ENCODE results near the gene ADGRF1.

DNA sequence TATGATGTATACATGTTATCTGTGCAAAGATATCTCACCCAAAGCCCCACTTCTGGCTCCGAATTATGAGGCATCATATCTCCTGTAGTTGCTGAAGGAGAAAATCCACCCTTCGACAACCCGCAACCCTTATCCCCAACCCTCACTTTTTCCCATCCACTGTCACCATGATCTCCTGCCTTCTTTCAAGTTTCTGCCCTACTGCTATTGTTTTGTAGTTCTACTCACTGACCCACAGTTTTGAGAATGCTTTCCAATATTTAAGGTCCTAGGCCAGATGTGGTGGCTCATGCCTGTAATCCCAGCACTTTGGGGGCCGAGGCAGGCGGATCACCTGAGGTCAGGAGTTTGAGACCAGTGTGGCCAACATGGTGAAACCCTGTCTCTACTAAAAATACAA is 22.2 kb downstream of the ADGRF1 start:
- TF ChIP-seq POLR2AphosphoS5 (IDR thresholded peaks at IDR 0.05; ENCODE audit: borderline replicate concordance, low read depth, low read length) = no peak
- no peak for TF ChIP-seq EZH2 (IDR thresholded peaks at IDR 0.05)
